Cardiac fibroblast (primary cell): ENCODE measurements around the gene KCNMA1.

Experiments used
- DNase-seq, 2 donors: peaks; one replicate each; pipeline versions ENCODE4 v3.0.0 to v3.0.0-alpha.2; 2010; ENCODE audit warnings: low read depth in 2 of 2
- H3K4me3 ChIP-seq, 2 donors: replicated peaks in 1 of 2; 1 replicate in 1 of 2; 2 replicates in 1 of 2; pipeline ENCODE4 v1.5.1; 2011; ENCODE audit warnings: low read depth in 2 of 2, low read length in 2 of 2, mild to moderate bottlenecking in 2 of 2, moderate library complexity in 1 of 2
- TF ChIP-seq, protein P1 (sequence below): IDR thresholded peaks from one replicate; pipeline ENCODE4 v1.5.1; 2011; ENCODE audit warnings: low read depth, mild to moderate bottlenecking, low read length, inconsistent platforms

The KCNMA1 gene

DNA sequence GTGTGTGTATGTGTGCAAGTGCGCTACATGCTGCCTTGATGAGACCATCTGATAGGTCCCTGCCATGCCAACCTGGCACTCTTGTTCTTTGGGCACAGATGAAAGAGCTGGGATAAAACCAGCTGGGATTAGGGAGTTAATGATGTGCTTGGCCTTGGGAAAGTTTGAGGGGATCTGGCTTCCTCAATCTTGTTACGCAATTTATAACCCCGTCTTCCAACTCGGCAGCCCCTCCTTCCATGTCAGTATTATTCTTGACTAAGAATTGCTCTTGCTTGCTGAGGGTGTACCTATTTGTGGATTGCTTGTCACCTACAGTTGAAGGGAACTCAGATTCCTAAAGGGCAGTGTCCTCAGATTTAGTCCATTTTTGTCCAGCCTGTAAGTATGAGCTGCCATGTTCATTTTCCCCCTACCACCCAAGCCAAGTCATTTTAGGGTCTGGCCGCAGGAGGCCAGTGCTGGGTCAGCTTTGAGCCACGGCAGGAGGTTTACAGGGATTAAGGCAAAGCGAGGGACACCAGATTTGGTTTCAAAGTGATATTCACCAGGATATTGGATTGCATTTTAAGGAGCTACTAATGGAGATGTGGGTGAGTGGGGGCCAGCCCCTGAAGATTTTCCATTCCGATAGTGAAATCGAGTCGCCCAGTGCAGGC lies 34.1 kb upstream of the KCNMA1 start:
- no peak for DNase-seq
- TF ChIP-seq, protein P1, sequence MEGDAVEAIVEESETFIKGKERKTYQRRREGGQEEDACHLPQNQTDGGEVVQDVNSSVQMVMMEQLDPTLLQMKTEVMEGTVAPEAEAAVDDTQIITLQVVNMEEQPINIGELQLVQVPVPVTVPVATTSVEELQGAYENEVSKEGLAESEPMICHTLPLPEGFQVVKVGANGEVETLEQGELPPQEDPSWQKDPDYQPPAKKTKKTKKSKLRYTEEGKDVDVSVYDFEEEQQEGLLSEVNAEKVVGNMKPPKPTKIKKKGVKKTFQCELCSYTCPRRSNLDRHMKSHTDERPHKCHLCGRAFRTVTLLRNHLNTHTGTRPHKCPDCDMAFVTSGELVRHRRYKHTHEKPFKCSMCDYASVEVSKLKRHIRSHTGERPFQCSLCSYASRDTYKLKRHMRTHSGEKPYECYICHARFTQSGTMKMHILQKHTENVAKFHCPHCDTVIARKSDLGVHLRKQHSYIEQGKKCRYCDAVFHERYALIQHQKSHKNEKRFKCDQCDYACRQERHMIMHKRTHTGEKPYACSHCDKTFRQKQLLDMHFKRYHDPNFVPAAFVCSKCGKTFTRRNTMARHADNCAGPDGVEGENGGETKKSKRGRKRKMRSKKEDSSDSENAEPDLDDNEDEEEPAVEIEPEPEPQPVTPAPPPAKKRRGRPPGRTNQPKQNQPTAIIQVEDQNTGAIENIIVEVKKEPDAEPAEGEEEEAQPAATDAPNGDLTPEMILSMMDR, result no peak

GRCh38 chr10:77670817-77671443 lies 33.3 kb upstream of the KCNMA1 start:
- TF ChIP-seq, protein P1, result no peak
- DNase-seq, result no peak
- no peak overlapping the region for H3K4me3 ChIP-seq

More for the DNA sequence above, 34.1 kb upstream of the KCNMA1 start:
- H3K4me3 ChIP-seq, result no peak overlapping the region

DNA sequence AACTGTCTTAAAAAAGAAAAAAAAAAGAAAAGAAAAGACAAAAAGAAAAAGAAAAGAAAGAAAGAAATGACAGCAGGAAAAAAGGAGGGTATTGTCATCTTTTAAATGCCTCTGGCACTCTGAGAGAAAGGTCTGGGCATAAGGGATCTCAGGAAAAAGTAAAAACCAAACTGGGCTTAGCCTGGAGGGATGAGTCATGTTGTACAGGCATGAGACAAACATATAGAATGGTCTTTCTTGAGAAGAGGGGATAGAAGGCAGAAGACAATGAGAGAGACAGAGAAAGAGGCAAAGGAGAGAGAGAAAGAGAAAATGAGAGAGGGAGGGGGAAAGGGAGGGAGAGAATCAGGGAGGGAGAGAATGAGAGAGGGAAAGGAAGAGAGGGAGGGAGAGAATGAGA lies 32.3 kb upstream of the KCNMA1 start:
- TF ChIP-seq, protein P1, result no peak
- no peak overlapping the region for H3K4me3 ChIP-seq
- DNase-seq, result no peak

DNA sequence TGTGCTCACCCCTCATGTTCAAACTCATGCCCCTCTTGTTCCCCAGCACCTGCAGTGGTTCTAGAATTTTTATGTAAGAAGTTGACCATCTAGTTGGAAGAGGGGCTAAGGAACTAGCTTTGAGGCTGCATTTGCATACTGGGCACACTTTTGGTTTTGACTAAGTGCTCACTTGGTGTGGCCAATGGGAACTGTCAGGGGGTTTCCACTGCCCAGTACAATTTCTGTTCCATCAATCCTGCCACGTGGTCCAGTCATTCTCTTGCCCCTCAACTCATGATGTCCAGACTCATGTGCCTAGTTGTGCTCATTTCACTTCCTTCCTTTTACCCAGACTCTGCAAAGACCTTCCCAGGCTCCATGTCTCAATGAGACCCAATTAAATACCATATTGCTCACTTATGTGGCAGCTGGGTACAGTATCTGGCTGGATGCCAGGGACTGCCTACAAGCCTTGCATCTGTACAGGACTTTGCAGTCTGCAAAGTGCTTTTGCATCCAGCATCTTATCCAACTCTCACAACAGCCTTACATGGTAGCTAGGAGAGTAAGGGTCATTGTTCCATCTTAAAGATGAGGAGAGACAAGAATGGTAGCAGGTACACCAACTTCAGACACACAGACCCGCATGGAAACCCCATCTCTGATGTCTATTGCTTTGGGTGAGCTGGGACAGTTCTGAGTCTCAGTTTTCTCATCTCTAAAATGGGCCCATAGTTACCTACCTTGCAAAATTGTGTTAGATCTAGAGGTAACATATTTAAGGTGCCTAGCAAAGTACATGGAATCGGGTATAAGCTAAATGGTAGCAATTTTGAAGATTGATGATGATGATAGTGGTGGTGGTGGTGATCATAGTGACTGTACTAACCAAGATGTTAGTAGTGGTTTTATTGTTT lies 30.1 kb upstream of the KCNMA1 start:
- peak in 1 of 2 donors; percentile 13 for DNase-seq
- TF ChIP-seq, protein P1, result no peak
- no peak overlapping the region for H3K4me3 ChIP-seq

DNA sequence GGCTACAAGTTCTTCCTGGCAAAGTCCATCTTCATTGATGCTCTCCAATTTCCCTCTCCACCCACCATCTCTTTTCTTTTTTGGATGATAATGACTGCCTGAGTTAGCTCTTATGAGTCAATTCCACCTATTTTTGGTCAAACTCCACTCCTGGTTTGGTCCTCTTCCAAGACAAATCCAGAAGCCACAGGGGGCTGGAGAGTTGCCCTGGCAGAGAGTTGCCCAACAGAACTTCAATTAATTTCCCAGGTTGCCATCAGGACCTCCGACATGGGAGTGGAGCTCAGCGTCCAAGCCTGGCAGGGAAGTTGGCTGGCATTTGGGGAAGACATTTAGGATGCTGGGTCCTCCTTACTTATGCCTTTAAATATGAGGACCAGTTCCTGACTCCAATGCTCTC lies 29.2 kb upstream of the KCNMA1 start:
- DNase-seq, result no peak
- TF ChIP-seq, protein P1, result no peak
- no peak overlapping the region for H3K4me3 ChIP-seq

DNA sequence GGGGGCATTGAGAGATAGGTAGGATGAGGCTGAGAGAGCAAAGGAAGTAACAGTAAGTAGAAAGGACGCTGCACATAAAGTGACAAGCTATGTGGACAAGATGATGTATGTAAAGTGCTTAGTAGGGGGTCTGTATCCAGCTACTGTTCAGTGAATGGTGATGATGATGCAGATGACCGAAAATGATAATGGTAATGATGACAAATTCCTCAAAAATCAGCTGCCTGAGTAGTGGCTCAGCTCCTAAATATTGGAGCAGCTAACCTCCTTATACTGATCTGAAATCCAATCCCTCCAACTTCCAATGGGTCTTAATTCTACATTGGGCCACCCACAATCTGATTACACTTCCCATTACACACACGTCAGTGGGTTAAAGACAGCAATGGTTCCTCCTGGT lies 27.1 kb upstream of the KCNMA1 start:
- H3K4me3 ChIP-seq, result no peak overlapping the region
- no peak for DNase-seq
- TF ChIP-seq, protein P1, result no peak
